Stimulated activated CD4-positive, alpha-beta T cell treated with anti-CD3 and anti-CD28 coated beads, Interleukin-2, amount 100 ng/mL, for 24 hours (primary cell): Measurements from ENCODE around the gene SLC52A3.
"Not testable (repeated sequence)": the region's sequence is repeated elsewhere in the genome, so short reads cannot be mapped to it uniquely, and the experiment has no call there.

Experiments used
- DNase-seq, 2 donors: peaks; one replicate each; pipeline ENCODE4 v3.0.0-alpha.2; 2020

Gene SLC52A3

DNA sequence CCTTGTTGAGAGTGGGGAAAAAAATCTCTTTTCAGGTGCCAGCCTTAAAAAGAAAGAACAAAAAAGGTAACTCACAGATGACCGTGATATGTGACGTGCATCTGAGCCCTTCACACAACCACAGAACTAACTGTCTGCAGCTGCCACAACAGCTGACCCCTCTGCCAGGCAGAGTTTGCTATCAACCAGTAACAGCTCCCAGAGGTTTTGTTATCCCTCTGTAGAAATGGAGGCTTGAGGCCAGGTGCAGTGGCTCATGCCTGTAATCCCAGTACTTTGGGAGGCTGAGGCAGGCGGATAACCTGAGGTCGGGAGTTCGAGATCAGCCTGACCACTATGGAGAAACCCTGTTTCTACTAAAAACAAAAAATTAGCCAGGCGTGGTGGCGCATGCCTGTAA, 42.8 kb downstream of the SLC52A3 start:
- DNase-seq: no peak

DNA sequence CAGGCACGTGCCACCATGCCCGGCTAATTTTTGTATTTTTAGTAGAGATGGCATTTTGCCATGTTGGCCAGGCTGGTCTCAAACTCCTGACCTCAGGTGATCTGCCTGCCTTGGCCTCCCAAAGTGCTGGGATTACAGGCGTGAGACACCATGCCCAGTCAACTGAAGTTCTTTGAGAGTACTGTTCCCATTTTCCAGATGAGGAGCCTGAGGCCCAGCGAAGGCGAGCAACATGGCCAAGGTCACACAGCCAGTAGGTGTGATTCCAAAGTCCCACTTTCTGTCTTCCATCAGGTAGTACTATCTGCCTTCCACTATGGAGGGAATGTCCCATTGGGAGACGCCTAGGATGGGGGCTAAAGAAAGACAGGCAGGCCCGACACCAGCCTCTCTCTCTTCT, 43.5 kb downstream of the SLC52A3 start:
- not testable (repeated sequence) for DNase-seq

DNA sequence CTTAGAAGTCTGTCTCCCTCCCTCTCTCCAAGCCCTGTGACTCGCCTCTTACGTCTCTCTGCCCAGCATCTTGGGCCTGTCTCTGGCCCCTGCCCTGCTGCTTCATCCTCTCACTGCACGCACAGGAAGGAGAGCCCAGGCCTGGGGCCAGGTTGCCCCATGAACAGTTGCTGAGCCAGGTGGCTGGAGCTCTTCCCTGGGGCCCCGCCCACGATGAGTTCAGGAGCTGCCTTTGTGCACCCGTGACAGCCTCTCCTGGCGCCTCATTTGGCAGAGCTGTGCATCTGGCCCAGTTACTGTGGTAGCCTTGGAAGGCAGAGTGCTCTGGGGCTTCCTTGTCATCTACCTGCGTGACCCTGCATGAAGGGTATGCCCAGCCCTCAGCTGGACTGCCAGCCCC, 44.5 kb downstream of the SLC52A3 start:
- DNase-seq: no peak

DNA sequence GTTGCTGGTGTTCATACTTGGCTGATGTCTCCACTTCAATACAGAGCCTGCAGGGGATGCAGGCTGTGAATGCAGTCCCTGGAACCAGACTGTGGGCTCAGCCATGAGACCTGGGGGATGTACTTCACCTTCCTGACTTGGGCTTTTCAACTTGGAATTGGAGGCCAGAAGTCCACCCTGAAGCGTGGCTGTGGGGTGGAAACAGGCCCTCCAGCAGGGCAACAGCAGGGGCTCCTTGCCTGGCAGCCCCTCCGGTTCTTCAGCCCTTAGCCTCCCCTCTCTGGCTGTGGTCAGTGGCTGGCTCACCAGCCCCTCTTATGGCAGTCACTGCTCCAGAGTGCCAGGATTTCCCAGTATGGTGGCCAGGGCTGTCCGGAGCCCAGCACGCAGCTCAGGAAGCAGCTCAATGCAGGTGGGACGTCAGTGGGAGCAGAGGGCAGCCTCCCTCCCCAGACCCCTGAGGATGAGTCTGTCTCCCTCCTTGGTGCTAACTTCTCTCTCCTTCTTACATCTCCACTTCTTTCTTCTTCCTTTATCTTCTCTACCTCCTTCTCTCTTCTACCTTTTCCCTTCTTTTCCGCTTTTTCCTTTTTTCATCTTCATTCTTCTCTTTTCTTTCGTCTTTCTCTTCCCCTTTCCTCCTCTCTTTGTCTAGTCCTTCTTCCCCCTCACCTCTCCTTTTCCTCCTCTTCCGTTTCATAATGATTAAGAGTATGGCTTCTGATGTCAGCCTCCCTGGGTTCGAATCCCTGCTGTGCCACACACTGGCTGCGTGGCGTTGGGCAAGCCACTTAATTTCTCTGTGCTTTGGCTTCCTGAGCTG, 45.3 kb downstream of the SLC52A3 start:
- DNase-seq: no peak

DNA sequence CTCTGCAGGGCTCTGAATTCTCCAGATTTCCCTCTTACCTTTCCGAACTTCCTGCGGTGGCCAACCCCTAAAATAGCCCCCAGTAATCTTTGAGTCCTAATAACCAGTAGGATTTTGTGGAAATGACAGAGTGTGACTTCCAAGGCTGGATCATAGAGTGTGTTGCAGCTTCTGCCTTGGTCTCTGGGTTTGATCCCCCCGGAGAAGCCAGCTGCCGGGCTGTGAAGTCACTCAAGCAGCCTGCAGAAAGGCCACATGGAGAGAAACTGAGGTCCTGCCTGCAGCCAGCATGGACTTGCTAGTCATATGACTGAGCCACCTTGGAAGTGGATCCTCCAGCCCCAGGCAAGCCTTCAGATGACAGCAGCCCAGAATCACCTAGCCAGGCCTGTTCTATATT, 46.4 kb downstream of the SLC52A3 start:
- DNase-seq: no peak

DNA sequence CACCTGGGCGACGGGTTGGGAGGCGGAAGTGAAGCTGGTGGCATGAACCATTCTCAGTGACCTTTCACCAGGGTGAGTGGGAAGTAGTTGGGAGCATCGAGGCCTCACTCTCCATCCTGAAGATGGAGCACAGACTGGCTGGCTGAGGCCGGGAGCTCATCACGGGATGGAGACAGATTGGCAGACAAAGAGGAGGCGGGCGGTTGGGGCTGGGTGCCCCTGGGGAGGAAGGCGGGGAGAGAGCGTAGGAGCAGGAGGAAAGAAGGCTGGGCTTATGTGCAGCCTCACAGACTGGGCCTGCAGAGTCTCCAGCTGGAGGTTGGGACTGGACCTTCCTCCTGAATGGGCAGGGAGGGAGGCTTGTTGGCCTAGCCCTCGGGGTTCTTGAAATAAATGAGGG, 48.5 kb downstream of the SLC52A3 start:
- no peak for DNase-seq

DNA sequence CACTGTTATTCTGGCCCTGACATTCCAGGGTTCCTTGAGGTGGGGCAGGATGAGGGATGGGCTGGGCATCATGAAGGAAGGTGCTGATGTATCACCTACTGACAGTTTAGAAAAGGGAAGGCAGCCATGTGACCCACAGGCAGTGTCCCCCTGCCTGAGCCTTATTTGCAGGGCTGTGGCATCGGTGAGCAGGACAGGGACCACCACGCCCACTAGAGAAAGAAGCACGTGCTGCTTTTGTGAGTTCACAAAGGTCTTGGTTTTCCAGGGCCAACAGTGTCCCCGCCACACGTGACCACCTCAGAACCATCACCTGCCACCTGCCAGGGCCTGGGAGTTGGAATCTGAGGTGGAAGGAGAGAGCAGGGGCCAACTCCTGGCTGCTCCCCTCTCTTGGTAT, 49.2 kb downstream of the SLC52A3 start:
- no peak for DNase-seq

DNA sequence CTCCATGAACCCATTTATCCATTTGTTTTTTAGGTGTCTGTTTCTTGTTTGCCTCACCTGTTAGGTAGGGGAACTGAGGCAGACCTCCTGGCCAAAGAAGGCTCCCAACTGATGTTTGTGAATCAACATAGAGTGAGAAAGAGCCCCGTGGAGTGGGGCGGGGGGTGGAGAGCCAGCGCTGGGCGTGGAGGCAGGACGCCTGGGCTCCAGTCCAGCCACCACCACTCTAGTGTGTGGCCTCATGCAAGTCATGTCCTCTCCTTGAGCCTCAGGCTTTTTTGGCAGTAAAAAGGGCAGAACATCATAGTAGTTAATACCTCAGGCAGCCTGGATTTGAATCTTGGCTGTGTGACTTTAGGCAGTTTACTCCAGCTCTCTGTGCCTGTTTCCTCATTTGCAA, 50.5 kb downstream of the SLC52A3 start:
- DNase-seq: no peak

DNA sequence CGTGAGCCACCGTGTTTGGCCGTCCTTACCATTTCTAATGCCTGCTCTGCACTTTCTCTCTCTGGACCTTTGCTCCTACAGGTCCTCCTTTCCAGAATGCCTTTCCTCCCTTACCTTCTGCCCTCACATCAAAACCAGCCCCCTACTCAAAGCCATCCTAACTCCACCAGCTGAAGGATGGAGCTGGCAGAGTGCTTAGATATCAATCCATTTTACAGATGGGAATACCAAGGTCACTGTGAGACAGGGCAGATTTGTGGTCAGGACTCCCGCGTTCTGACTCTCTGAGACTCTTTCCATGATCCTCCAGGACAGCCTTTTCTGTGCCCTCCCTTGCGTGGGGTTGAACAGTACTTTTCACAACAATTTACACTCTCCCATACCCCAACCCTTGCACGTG, 51.0 kb downstream of the SLC52A3 start:
- DNase-seq: no peak

DNA sequence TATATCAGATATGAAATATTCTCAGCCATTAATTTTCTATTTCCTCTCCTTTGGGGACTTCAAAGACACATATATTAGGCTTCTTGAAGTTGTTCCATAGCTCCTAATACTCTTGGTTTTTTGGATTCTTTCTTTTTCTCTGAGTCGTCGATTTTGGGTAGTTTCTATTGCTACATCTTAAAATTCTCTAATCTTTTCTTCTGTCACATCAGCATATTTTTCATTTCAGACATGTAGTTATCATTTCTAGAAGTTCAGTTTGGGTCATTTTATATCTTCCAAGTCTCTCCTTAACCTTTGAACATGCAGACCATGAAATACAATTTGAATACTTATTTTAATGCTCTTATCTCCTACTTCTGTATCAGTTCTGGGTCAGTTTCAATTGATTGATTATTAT, 53.8 kb downstream of the SLC52A3 start:
- DNase-seq: no peak

DNA sequence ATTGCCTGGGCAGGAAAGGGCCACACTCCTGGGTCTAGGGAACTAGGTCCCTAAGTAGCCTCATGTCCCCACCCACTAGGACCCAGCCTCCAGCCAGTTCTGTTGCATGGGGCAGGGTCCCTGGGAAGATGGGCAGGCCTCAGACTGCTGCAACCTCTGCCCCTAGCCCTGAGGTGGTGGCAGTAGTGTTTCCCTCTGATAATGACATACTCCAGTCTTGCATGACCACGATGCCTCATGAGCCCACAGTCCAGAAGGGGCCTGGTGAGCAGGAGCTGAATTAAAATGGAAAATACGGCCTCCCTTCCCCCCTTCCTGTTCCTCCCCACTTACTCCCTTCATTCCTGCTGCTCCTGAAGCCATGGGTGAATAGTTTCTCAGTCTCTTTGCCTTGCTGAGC, 56.7 kb downstream of the SLC52A3 start:
- no peak for DNase-seq

DNA sequence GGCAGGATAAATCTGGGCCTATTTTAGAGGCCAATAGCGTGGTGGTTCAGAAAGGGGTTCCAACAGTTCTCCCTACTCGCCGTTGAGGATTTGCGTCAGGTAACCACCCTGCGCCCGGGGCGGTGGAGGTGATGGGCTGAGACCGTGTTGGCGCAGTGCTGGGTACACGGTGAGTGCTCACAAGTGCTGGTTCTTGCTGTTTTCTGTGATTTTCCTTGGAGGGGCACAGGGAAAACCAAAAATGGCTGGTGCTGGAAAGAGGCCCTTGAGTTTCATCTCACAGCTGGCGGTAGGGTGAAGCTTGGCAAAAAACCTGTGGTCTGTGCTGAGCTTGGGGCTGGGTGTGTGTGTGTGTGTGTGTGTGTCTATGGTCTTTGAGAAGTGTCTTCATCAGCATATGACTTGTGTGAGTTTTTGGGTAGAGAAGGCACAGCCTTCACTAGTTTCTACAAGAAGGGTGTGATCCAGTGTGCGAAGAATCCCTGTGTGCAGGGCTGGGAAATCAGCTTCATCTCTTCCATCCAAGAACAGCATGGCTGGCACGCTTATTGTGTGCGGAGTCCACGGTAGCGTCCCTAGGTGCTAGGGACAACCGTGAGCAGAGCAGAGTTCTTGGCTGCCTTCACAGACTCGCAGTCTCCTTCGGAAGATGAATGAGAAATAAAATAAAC, 57.4 kb downstream of the SLC52A3 start:
- DNase-seq: no peak
